GM21737 (cell line): ENCODE results near the gene TMEM203.

ENCODE experiments used
- ATAC-seq: cut with Tn5 transposase; IDR thresholded peaks from one replicate; pipeline ENCODE4 v1.9.1; 2021; ENCODE audit warnings: mild to moderate bottlenecking, moderate library complexity; ENCODE audit not compliant: unreplicated experiment

TMEM203 gene

DNA sequence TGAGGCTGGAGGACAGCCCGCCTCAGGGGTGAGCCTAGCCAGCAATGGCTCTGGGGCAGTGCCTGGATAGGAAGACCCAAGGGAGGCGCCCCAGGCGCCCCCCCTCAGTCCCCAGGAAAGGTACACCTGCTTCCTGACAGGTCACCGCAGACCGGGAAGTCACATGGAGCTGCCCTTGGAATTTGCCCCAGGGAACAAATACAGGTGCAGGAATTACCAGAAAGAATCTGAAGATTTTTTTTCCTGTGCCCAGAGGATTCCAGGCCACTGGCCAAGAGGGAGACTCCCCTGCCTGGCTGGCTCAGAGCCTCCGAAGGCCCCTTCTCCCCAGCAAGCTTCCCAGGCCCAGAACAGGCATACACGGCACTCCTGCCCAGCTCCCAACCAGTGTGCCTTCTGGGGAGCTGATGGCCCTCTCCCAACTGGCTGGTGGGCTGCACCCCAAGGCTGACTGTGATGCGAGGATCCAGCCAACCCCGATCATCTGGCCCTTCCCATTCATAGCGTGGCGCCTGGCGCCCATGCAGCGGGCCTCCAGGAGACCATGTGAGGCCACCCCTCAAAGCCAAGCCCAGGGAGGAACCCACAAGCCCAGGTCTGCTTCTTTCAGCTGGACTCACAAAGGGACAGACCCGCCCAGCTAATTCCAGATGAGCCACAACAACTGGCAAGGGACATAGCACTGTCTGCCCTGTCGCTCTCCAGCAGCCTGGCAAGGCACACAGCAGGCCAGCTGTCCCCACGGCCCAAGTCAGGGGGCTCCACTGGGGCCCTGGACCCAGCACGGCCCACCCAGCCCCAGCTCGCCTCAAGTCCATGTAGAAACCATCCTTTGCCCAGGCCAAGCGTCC lies 7.2 kb downstream of the TMEM203 start:
- no peak for ATAC-seq

DNA sequence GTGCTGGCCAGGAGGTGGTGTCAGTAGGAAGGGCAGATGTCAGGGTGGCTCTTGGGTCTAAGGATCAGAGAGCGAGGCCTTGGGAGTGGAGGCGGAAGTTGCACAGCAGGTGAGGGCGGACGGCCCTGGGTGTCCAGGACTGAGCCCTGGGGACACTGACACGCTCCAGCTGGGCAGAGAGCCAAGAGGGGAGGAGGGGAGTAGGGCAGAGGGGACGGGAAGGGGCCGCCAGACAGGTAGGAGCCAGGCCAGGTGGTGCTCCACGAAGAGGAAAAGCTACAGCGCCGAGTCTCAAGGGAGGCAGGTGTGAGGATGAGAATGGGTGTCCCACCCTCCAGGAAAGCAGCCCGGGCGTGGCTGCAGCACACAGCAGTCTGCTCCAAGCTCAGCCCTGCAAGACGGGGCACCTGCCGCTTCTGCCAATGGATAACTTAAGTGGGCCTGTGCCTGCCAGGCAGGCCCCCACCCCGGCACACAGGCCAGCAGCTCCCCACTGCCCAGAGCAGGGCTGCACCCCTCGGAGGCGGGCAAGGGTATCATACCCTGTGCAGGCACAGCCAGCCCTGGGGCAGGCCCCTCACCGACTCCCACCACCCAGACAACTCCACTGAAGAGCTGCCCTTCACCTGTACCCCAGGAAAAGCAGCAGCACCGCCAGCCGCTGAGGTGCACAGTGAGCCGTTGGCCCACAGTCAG lies 9.8 kb downstream of the TMEM203 start:
- no peak for ATAC-seq

DNA sequence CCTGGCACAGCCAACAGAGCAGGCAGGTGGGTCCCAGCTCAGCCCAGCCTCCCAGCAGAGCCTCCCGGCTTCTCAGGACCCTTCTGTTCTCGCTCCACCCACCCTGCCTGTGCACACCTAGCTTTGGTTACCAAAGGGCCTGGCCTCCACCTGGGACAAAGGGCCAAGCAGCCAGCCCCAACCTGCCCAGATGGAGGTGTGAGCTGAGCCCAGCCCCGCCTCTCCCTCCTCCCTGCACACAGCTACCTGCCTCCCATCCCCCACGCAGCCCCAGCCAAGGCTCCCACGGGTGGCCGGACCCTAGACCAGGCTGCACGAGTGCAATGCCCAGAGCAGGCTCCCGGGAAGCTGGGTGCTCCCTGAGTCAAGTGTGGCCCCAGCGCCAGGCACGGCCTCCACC lies 10.5 kb downstream of the TMEM203 start:
- no peak for ATAC-seq

DNA sequence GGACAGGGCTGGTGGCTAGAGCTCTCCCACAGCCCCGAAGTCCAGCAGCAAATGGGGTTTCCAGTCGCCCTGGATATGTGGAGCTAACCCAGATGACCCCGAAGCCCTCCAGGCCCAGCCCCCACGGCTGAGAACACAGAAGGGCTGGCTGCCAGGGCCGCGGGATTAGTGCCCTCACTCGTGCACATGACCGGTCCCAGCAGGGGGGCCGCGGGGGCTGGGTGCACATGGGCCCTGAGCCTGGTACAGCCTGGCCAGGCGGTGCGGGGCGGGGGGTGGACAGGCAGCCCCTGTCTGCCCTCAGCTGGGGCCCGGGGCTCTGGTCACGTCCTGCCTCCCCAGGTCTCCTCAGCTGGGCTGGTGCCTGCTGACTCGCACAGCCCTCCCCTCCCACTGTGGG lies 11.1 kb downstream of the TMEM203 start:
- no peak for ATAC-seq

DNA sequence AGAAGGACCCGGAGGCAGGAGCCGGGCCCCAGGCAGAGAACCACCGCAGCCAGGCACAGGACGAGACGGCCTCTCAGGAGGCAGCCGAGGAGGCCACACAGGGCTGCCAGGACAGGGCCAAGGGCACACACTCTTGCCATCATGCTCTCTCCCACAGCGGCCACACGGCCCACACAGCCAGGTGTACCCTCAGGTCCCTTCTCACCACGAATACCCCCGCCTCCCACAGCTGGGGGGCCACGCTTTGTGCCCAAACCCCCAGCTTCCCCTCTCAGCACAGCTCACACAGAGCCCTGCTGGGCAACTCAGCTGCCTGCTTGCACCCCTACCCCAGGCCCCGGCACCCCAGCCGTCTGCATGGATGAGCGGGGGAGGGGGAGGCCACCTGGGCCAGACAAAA lies 11.7 kb downstream of the TMEM203 start:
- ATAC-seq, result no peak

DNA sequence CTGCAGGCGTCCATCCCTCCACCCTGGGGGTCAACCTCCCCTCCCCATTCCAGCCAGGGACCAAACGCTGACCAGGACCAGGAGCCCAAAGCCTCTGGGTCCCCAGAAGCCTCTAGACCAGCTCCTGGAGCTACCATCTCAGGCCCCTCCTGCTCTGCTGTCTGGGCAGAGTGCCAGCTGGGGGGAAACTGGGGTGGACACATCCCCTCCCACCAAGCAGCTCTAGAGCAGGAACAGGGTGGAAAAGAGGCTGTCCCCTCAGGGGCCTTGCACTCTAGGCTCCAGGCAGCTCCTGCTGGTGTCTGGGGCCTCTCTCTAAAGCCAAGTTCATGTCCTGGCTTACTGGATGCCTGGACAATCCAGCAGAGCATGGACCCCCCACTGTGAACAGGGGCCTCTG lies 12.6 kb downstream of the TMEM203 start:
- ATAC-seq, result no peak

DNA sequence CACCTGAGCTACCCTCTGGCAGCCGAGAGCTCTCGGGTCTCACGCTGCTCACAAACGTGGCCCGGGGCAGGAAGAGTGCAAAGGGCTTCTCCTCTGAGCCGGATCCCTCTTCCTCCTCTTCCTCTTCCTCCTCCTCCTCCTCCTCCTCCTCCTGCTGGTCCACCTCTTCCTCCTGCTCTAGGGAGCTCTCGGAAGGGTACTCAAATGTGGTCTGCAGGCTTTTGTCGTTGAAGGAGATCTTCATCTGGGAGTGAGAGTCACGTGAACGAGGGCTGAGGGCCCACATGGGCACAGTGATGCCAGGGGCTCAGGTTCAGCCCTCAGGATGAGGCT lies 13.0 kb downstream of the TMEM203 start:
- ATAC-seq, result no peak

DNA sequence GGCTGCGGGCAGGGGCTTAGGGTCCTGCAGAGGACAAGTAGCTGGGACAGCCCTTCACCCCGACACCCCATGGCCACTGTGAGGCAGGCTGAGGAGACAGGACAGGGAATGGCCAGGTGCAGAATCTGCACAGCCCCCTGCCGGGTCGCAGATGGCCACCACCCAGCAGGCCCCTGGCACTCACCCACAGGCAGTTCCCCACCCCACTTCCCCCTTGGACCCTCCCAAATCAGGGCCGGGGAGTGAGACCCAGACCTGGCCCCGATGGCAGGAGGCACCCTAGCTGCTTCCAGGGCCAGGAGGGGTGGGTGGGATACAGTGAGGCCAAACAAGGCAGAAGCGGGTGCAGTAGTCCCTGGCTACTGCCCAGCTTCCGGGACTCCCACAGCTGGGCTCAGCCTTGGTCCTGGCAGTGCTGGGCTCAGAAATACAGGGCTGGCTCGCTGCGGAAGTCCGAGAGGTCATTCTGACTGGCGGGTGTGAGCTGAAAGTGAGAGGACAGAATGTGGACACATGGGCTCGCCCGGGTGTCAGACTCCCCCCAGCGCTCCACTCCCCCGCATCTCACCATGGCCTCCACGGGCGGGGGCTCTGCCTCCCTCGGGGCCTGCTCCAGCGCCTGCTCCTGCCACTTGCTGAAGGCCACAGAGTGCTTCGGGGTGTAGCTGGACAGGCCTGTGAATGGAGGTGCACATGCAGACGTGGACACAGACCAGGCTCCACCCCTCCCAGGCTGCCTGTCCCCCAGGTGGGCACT lies 13.6 kb downstream of the TMEM203 start:
- ATAC-seq, result no peak

DNA sequence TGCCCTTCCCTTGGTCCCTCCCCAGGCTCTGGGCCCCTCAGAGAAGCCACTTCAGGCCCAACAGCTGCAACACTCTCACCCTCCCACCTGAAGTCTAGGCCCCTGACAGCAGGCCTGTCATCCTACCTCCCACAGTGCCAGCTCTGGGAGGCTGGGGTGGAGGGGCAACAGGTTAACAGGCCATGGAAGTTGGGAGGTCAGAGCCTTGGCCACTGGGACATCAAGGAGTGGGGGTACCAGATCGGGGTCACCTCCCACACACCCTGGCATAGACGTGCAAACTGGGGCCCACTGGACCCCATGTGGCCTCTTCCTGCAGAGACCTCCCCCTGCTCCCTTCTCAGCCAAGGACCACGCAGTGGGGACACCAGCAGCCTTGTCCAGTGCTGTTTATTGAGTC lies 14.2 kb downstream of the TMEM203 start:
- ATAC-seq, result no peak

DNA sequence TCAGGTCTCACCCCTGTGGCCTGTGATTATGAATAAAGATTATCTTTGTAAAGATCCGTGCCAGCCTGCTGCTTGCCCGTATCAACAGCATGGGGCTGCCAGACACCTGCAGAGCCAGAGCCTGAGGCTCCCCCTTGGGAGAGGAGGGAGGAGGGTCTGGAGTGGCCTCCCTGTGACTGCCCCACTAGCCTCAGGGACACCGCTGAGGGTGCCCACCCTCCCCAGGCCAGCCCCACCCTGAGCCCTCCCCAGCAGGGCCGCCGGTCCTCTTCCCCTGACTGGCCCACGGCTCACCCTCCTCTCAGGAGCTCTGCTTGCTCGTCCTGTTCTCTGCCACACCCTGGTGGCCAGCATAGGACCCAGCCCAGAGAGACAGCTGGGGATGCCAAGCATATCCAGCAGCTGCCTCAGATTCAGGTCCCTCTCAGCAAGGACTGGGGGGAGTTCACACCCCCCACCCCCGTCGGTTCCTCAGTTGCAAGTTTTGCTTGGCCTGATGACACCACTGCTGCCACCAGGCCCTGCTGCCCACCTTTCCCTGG lies 15.1 kb downstream of the TMEM203 start:
- no peak for ATAC-seq

DNA sequence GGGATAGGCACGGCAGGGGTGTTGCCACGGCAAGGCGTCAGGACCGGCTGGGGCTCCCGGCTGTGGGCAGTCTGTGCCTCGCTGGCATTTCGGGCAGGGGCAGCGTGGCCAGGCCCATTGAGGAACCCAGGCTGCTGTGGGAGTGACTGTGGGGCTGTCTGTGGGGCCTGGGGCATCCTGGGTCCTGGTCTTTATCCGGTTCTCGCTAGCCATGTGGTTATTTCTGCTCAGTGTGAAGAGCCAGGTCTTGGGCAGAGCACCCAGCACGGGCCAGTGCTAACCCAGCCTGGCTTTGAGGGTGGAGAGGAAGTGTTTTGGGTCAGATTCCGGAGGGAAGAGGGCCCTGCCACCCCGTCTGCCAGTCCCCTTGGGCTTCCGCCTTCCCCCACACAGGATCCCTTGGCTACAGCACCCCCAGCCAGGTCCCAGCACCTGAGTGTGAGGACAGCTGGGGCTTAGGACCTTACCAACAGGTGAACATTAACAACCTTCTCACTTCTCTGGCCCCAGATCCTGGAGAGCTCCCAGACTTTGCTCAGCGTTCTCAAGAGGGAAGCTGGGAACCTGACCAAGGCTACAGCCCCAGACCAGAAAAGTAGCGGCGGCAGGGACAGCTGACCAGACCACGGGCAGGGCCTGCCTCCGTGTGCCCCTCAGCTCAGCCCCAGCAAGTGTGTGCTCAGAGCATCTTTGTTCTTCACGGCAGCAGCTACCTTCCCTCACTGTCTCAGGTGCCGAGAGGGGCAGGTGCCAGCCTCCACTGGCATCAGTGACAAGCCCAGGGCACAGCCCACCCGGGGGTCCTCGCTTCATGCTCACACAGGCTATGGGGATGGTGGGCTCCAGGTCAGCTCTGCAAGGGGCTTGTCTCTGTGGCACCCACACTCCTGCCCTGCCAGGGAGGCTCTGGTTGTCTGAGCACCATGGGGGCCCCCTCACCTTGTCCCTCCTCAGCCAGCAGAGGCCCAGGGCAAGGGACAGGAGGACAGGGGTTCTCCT lies 15.9 kb downstream of the TMEM203 start:
- ATAC-seq, result no peak

DNA sequence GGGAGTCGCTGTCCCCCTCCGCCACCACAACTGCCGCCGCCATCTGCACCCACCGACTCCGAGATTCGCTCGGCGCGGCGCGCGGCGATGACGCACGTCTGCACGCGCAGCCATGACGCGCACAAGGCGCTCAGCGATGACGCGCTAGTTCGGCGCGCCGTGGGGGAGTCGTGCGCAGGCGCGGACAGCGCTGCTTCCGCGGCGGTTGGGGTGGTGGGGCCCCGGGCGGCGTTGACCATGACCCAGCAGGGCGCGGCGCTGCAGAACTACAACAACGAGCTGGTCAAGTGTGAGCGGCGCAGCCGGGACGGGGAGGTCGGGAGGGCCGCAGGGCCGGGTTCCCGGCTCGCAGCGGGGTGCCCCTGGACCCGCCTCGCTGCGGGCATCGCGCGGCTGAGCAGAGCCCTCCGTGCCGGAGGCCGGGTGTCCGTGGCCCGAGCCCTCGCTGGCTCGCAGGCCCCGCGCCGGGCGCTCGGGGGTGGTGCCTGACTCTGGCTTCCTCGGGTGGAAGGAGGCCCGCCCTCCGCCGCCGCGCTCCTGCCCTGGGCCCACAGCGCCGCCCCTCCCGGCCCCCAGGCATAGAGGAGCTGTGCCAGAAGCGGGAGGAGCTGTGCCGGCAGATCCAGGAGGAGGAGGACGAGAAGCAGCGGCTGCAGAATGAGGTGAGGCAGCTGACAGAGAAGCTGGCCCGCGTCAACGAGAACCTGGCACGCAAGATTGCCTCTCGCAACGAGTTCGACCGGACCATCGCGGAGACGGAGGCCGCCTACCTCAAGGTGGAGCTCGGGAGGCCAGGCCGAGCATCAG lies 16.8 kb downstream of the TMEM203 start, which contains the start of the genes ANAPC2 and SSNA1:
Gene ANAPC2, minus strand, starts transcription at position 71 of the 807 bp plus-strand sequence. Its CDS starts 28 bp downstream, at position 43.
Gene SSNA1, plus strand, starts transcription at position 187 of the 807 bp plus-strand sequence. Its CDS starts 51 bp downstream, at position 238.
- peak; percentile 66 for ATAC-seq

DNA sequence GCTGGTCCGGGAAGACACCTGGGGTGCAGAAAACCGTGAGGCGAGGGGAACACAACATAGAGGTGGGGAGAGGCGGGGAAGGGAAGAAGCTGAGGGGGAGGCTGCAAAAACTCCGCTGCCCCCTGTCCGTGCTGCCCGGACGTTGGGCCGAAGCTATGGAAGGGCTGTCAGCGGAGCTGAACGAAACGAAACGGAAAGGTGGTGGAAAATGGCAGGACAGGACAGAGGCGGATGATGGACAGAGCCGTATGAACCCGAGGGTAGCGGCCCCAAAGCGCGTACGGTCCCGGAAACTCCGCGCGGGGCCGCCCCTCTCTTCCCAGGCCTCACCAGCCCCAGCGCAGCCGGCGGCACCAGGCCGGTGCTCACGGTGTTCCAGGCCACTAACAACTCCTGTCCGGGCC lies 17.4 kb downstream of the TMEM203 start:
- no peak for ATAC-seq

DNA sequence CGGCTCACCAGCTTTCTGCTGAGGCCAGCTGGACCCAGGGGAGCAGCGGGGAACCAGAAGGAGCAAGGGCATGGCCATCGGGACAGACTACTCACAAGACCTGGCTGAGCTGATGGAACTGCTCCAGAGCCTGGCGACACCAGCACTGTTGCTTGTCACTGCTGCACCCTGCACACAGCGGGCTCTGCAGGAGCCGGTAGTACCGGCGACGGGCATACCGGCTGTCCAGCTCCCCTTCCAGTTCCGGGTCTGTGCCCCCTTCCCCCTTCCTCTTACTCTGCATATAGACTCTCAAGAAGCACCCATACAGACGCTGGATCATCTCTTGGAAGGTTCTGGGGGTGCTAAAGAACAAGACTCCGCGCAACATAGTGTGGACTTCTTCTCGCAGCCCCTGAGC lies 18.1 kb downstream of the TMEM203 start:
- no peak for ATAC-seq

DNA sequence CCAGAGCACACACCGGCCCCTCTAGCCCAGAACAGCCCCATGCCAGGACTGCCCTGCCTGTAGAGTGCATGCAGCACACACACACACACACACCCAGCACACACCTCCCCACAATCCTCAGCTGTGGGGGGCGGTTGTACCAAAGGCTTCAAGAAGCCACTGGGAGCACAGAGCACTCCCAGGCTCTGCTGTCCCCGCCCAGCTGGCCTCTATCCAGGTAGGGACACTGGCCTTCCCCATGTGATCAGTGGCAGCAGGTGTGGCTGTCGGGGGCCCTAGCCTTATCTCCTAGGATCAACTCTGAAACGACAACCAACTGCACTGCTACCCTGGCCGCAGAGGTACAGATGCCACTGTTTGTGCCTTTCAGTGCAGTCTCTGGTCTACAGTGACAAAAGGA lies 19.1 kb downstream of the TMEM203 start:
- no peak for ATAC-seq

DNA sequence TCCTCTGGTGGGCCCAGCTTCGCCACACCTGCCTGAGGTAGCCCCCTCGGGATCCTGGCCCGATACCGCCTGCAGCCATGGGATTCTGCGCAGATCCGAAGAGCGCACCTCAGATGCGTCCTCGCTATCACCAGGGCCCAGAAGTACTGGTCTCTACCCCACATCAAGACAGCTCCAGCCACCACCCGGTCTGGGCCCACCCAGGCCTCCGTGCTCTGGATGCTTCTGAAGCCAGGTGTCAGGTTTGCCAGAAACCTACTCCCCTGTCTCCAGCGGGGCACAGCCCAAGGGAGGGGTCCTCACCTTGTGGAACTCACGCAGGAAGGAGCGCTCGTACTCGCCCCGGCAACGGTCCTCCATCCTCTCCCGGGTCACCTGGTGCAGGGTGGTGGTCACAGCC lies 19.5 kb downstream of the TMEM203 start:
- no peak for ATAC-seq

DNA sequence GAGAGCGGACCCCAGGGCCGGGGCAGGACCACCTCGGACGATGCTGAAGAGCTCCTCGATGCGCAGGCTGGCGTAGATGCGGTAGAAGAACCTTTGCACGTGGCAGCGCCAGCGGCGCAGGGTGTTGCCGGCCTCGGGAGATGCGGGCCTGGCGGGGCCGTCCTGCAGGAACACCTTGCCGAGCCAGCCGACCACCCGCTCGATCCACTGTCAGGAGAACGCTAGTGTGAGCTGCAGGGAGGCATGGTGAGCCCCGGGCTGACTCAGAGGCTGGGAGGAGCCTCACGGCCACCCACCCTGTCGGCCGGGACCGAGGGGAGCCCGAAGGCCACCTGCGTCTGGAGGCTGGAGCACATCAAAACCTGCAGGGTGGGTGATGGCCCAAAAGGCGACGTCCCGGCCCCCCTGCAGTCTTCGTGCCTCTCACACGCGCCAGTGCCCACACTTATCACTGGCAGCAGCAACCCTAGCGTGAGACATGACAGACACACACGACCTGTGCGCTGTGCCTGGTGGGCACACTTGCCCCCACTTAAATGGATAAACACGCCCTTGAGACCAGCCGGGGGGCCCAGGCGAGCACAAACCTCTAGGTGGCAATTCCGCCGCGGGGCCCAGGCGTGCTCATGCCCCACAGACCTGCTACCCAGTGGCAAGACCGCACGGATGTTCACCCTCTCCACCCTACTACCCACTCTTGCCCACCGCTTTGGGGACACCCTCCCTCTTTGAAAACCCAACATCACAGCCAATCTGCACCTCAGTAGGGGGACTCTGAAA lies 20.4 kb downstream of the TMEM203 start:
- ATAC-seq, result no peak

DNA sequence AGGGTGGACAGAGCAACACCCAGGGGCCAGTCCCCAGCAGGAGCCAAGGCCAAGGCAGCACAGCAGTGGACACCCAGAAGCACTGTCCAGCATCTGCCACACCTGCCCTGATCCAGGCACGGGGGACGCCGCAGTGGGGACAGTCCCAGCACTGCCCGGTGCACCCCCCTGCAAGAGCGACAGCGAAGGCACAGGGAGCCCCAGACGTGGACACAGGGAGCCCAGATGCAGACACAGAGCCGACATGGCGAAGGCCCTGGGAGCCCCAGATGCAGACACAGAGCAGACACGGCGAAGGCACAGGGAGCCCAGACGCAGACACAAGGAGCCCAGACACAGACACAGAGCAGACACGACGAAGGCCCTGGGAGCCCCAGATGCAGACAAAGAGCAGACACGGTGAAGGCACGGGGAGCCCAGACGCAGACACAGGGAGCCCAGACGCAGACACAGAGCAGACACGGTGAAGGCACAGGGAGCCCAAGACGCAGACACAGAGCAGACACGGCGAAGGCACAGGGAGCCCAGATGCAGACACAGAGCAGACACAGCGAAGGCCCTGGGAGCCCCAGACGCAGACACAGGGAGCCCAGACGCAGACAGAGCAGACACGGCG lies 21.4 kb downstream of the TMEM203 start:
- ATAC-seq, result no peak
